Measurements from ENCODE around the gene C22orf39. TPM values are rescaled to one million over a fixed set of nuclear protein-coding genes. Genes with fewer than 3 reads are reported as not detected.

The C22orf39 gene
- total and polyA plus RNA-seq, 10 of the 15 experiments (the other 5 are each of a cell fraction or from before 2014, with no cell fraction given) = 6.7 to 47.0 (median 26.5) TPM

- in situ Hi-C loops (cut with MboI) = no loop called here
- SMC1A ChIA-PET (ENCODE audit: uncharacterized antibody, unreplicated experiment) = no interaction called here
- TF ChIP-seq BMI1 (IDR thresholded peaks at IDR 0.05; ENCODE audit: borderline replicate concordance) (no peak), GABPA (IDR thresholded peaks at IDR 0.05; ENCODE audit: low read depth) (no peak), ELK1 (IDR thresholded peaks at IDR 0.05; ENCODE audit: low read depth, low read length) (no peak), ZNF207 (IDR thresholded peaks at IDR 0.05; ENCODE audit: borderline replicate concordance) (no peak), TCF12 (IDR thresholded peaks at IDR 0.05; ENCODE audit: low read depth, low read length) (no peak), ASH2L (IDR thresholded peaks at IDR 0.05; ENCODE audit: borderline replicate concordance, low read depth) (no peak), CBX3 (IDR thresholded peaks at IDR 0.05; ENCODE audit: borderline replicate concordance, low read depth) (no peak), ZBED1 (IDR thresholded peaks at IDR 0.05; ENCODE audit: borderline replicate concordance) (no peak), SUZ12 (IDR thresholded peaks at IDR 0.05; ENCODE audit: unreplicated experiment) (no peak), ZBTB40 (IDR thresholded peaks at IDR 0.05; ENCODE audit: borderline replicate concordance) (no peak), RB1 (IDR thresholded peaks at IDR 0.05; ENCODE audit: borderline replicate concordance) (no peak)
- TF ChIP-seq, protein P1, sequence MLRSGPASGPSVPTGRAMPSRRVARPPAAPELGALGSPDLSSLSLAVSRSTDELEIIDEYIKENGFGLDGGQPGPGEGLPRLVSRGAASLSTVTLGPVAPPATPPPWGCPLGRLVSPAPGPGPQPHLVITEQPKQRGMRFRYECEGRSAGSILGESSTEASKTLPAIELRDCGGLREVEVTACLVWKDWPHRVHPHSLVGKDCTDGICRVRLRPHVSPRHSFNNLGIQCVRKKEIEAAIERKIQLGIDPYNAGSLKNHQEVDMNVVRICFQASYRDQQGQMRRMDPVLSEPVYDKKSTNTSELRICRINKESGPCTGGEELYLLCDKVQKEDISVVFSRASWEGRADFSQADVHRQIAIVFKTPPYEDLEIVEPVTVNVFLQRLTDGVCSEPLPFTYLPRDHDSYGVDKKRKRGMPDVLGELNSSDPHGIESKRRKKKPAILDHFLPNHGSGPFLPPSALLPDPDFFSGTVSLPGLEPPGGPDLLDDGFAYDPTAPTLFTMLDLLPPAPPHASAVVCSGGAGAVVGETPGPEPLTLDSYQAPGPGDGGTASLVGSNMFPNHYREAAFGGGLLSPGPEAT (IDR thresholded peaks at IDR 0.05; ENCODE audit: low read depth) = no peak
- TF ChIP-seq, protein P2, sequence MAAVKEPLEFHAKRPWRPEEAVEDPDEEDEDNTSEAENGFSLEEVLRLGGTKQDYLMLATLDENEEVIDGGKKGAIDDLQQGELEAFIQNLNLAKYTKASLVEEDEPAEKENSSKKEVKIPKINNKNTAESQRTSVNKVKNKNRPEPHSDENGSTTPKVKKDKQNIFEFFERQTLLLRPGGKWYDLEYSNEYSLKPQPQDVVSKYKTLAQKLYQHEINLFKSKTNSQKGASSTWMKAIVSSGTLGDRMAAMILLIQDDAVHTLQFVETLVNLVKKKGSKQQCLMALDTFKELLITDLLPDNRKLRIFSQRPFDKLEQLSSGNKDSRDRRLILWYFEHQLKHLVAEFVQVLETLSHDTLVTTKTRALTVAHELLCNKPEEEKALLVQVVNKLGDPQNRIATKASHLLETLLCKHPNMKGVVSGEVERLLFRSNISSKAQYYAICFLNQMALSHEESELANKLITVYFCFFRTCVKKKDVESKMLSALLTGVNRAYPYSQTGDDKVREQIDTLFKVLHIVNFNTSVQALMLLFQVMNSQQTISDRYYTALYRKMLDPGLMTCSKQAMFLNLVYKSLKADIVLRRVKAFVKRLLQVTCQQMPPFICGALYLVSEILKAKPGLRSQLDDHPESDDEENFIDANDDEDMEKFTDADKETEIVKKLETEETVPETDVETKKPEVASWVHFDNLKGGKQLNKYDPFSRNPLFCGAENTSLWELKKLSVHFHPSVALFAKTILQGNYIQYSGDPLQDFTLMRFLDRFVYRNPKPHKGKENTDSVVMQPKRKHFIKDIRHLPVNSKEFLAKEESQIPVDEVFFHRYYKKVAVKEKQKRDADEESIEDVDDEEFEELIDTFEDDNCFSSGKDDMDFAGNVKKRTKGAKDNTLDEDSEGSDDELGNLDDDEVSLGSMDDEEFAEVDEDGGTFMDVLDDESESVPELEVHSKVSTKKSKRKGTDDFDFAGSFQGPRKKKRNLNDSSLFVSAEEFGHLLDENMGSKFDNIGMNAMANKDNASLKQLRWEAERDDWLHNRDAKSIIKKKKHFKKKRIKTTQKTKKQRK (IDR thresholded peaks at IDR 0.05; ENCODE audit: low read depth, low read length) = no peak
Observed at GRCh38 chr22:19483481-19484244, 36.2 kb upstream of the C22orf39 start.

More at GRCh38 chr22:19483481-19484244, 36.2 kb upstream of the C22orf39 start:
- H3K27ac ChIP-seq (ENCODE audit: control insufficient read depth, insufficient read depth) = no peak overlapping the region
- 94% methylated on average over 8 of the region's 8 CpGs for WGBS (ENCODE audit: insufficient coverage, insufficient replicate concordance, low lambda C conversion rate, missing lambda C conversion rate)
- no peak overlapping the region for H3K9ac ChIP-seq (ENCODE audit: control insufficient read depth, insufficient read depth, low read length)
- no peaks in the 10 kb centered on the region for H4K20me1 ChIP-seq (ENCODE audit: control insufficient read depth, insufficient read depth)
- BruUV-seq (replicated peaks) = no TSS peak
- no peak overlapping the region for H3K4me3 ChIP-seq
- H3K4me1 ChIP-seq (ENCODE audit: control insufficient read depth, insufficient read depth, low read length) = no peaks in the 10 kb centered on the region
- H3K4me2 ChIP-seq (ENCODE audit: control insufficient read depth, insufficient read depth) = no peak overlapping the region
- intact Hi-C loops (cut with micrococcal nuclease; ENCODE audit: unreplicated experiment) = no loop called here
- RAD21 ChIA-PET (ENCODE audit: unreplicated experiment) = no interaction called here
- H2AFZ ChIP-seq (ENCODE audit: control insufficient read depth, low read depth, low read length) = no peak overlapping the region
- H3K27me3 ChIP-seq (replicated peaks in 1 of 2; ENCODE audit: control insufficient read depth in 2 of 2, insufficient read depth in 2 of 2, low read length in 1 of 2) = no peaks in the 10 kb centered on the region
- ATAC-seq (no peak), FAIRE-seq (no peak), DNase-seq (ENCODE audit: low read depth, low spot score) (no peak)
- peaks cover 6 to 8% of the 10 kb centered on the region in 2 experiments; a peak in 3 of 4 replicates for H3K36me3 ChIP-seq (ENCODE audit: control insufficient read depth in 2 of 2, insufficient read depth in 2 of 2, low read length in 1 of 2)
- no peaks in the 10 kb centered on the region for H3K9me3 ChIP-seq (replicated peaks; ENCODE audit: control insufficient read depth, insufficient read depth, low read length)
- peaks cover 15% of the 10 kb centered on the region for H3K79me2 ChIP-seq (ENCODE audit: control insufficient read depth, insufficient read depth, low read length)
- POLR2A ChIA-PET = interaction anchor here (0.5 kb wide), 1 partner anchor 256 kb away, joined by 3 read pairs; no protein-coding TSS in a partner anchor
- CTCF ChIA-PET = interaction anchor here (0.9 to 1.0 kb wide), 2 partner anchors 9 to 19 kb away, joined by 3 to 4 read pairs; no protein-coding TSS in a partner anchor
